Epithelial cell of esophagus (primary cell): ENCODE measurements around the gene ANXA8L1.
A peak's percentile ranks its signal among the peaks of the same experiment; 100 is the strongest.
"Not testable (repeated sequence)": the region's sequence is repeated elsewhere in the genome, so short reads cannot be mapped to it uniquely, and the experiment has no call there.

ENCODE experiments used
- DNase-seq: peaks from one replicate; pipeline ENCODE4 v3.0.0; 2010; ENCODE audit warnings: low read depth
- H3K4me3 ChIP-seq: 2 replicates; pipeline ENCODE4 v1.5.1; 2011; ENCODE audit warnings: mild to moderate bottlenecking, low read length, control low read depth

Gene ANXA8L1

DNA sequence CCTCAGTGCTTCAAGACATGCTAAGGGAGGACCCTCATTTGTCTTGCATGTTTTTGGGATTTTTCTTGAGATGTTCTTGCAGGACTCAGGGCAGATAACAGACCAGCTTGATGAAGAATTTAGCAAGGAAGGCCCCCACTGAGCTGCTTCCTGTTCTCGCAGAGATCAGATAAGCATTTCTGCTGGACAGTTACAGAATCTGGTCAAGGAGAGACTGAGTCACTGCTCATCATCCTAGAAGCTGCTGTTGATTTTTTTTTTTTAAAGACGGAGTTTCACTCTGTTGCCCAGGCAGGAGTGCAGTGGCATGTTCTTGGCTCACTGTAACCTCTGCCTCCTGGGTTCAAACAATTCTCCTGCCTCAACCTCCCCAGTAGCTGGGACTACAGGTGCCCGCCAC is 1.2 kb upstream of the ANXA8L1 start:
- DNase-seq, H3K4me3 ChIP-seq: not testable (repeated sequence)

DNA sequence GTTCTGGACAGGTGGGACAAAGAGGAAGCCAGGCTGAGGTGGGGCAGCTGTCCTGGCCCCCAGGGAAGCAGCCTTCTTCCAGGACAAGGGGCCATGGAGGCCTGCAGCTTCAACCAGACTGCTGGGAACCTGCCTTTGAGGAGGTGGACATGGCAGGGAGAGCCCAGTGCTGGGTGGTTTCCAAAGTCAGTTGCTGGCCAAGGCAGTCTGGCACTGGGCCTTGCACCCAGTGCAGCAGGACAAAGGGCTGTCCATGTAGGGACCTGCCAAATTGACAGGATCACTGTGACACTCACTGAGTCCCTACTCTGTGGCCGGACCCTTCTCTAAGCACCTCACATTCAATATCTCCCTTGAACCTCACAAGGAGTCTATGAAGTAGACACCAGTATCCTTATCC is 1.4 kb downstream of the ANXA8L1 start:
- peak overlapping the region; percentile 43 for H3K4me3 ChIP-seq
- DNase-seq = not testable (repeated sequence)

DNA sequence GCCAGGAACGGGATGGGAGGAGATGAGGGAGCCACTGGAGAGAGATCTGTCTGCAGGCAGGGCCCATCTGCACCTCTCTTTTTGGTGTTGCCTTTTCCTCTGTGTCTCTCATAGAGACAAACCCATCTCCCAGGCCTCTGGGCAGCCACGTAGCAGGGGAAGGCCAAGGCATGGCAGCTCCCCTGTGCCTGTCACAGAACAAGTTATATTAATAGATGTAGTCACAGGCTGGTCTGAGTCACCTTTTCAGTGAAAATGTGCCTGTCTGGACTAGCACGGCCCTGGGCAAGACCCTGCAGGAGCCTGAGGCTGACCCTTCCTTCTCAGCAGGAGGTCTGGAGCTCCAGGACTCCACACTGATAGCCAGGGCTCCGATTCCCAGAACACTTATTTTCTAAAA is 2.1 kb downstream of the ANXA8L1 start:
- DNase-seq = not testable (repeated sequence)
- H3K4me3 ChIP-seq = peak overlapping the region; percentile 24

DNA sequence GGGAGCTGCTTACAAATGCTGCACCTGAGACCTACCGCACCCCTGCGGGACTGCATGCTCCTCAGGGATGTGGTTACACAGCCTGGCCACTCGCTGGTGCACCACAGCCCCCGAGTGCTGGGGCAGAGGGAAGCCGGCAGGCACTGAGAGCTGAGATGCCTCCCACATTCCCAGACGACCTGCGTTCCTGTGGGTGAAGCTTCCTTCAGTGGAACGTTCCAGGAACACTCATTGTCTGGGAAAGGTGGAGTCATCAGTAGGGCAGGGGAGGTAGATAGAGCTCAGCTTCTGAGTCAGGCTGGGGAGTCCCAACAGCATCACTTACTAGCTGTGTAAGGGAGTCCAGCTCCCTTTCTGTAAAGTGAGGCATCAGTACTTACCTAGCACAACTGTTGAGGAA is 2.5 kb downstream of the ANXA8L1 start:
- not testable (repeated sequence) for DNase-seq, H3K4me3 ChIP-seq

DNA sequence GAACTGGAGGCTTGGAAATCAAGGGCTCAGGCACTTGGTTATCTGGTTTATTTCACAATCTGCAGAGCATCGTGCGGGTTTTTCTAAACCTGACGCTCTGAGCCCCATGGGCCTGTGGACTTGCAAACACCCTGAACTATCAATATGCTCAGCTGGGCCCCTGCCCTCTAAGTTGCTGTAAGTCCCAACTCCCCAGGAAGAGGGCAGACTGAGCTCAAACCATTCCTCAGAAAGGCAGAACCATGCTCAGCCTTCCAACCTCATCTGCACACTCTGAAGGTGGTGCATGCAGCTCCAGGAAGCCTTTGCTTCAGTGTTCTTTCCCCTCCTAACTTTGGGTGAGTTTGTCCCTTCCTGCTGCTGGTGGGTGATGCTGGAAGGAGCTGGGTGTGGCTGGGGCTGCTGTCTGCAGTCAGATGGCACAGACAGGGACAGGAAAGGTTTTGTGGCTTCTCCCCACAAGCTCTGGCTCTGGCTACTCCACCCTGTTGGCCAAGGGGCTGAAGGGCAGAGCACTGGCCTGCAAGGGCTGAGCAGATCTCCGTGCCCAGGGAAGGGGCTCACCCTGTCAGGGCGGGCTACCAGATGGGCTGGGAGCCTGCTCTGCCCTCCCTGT is 3.8 kb downstream of the ANXA8L1 start:
- DNase-seq, H3K4me3 ChIP-seq: not testable (repeated sequence)

DNA sequence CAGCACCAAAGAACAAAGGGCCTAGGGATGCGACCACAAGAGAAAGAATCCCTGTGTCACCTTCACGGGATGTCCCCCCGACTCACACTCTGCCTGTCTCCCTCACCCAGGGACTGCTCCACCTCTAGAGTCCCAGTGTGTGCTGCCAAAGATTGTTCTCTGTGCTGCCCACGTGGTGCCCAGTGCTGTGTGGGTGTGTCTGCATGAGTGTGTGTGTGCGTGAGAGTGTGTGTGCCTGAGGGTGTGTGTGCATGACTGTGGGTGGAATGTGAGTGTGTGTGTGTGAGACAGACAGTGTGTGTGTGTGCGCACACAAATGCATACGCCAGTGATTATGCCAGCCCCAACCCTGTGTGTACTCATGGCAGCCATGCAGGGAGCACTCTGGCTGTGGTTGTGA is 10.3 kb downstream of the ANXA8L1 start:
- not testable (repeated sequence) for DNase-seq, H3K4me3 ChIP-seq

DNA sequence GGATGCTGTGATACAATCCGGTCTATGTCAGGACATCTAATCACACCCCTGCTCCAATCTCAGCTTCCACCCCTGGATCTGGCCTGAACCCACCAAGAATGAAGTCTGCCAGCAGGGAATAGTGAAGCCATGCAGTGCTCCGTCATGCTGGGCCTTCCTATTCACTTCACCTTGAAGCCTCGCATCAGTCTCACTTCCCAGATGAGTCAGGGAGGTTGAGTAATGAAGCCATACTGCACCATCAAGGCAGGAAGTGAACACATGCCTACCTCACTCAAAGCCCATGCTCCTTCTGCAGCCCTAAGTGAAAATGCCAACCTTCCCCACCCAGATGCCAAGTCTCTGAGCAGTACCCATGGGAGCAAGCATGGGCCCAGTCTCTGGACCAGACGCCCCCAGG is 11.1 kb downstream of the ANXA8L1 start:
- not testable (repeated sequence) for H3K4me3 ChIP-seq, DNase-seq

DNA sequence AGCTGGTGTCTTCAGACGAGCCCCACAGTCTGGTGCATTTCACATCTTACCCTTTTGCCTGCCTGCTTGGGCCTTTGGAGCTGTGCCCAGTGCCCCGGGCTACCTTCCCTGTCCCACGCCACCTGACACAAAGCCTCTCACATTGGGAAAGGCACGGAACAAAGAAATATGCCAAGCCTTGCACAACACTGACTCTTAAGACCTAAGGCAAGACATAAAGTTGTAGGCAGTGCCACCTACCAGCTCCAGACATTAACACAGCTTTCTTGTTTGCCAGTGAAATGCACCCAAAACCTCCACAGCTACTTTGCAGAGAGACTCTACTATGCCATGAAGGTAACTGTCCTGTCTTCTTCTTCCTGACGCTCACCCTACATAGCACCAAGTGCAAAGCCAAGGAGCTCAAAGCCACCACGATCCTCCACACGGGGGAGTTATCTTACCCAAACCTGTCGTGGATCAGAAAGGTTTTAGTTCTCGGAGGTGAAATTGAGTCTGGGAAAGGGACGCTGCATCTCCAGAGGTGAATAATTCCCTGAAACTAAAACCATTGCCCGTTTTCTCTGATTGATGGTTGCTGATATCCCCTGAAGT is 11.8 kb downstream of the ANXA8L1 start:
- not testable (repeated sequence) for H3K4me3 ChIP-seq, DNase-seq

DNA sequence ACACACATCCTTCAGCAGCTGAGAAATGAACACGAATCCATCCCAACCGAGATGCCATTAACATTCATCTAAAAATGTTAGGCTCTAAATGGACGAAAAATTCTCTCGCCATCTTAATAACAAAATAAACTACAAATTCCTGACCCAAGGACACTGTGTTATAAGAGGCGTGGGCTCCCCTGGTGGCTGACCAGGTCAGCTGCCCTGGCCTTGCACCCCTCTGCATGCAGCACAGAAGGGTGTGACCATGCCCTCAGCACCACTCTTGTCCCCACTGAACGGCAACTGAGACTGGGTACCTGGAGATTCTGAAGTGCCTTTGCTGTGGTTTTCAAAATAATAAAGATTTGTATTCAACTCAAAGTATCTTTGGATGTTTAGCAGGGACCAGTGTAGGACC is 15.8 kb downstream of the ANXA8L1 start:
- DNase-seq, H3K4me3 ChIP-seq: not testable (repeated sequence)

DNA sequence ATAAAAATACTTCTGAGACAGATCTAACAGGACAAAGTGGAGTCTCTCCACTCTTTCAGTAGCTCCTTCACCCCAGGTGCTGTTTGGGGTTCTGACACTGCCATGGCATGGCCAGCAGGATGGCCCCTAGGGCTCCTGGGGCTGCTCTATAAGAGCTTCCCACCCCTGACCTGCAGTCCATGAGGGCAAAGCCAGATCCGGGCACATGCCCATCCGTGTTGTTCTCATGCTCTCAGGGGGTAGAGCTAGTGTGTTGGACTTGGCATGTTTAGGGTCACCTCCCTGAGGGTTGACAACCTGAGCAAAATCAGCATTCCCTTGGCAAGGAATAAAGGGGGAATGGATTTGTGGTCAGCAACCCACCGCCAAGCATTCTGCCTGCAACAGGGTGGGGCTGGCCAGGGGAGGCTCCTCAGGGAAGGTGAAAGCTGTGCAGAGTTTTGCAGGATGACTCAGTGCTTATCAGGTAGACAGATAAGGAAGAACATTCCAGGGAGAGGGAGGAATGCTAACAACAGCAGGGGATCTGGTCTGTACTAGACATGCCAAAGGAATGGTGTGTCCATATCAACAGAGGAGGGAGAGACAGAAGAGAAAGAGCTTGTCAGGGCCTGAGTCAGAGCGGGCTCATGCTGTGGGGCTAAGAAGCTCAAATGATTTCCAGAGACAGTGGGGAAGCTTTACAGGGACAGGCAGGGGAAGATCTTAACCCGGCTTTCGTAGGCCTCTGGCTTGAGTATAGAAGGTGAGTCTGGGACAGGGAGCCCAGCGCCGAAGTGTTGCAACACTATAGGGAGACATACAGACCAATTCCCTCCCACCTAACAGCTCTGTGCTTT is 21.1 kb downstream of the ANXA8L1 start:
- peak; percentile 73 for DNase-seq
- not testable (repeated sequence) for H3K4me3 ChIP-seq

DNA sequence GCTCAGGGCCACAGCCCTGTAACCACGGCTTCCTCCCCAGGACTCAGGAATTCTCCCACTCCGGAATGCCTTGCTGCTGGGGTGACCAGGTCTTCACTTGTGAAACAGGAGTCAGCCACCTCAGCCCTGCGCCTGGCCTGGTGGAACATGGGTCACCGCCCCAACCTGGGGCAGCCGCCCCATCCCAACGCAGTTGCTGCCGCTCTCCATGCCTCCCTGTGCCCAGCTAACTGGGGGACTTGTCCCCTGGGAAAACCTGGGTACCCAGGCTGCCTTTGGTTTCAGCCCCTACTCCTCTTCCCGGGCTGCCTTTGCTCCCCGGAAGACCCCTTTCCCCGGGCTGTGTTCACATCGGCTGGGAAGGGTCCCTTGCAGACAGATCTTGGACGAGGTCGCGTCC is 22.2 kb downstream of the ANXA8L1 start:
- peak overlapping the region; percentile 29 for H3K4me3 ChIP-seq
- DNase-seq = not testable (repeated sequence)

DNA sequence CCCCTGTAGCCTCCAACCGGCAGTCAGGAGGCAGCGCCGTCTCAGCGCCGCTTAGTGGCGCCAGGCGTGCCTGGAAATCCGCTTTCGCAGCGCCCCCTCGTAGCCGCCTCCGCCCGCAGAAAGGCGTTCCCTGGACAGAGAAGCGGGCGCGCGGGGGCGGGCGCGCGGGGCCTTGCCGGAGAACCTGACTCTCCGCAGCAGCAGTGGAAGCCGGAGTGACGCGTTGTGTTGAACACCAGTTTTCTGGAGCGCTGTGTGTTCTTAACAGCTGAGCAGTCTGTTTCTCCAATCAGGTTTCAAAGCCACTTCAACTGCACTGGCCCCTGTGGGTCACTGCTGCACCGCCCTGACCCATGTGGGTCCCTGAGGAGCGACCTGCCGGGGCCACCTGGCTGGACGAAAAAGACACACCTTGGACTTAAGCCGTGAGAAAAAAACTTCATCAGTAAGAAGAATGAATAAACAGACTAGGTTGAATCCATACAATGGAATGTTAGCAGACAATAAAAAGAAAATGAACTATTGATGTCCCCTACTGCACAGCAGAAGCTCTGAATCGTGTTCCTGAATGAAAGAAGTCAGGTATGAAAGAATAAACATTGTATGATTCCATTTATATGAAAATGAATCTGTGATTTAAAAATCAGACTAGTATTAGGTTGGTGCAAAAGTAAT is 22.8 kb downstream of the ANXA8L1 start:
- peak overlapping the region; percentile 44 for H3K4me3 ChIP-seq
- DNase-seq = peak; percentile 45

DNA sequence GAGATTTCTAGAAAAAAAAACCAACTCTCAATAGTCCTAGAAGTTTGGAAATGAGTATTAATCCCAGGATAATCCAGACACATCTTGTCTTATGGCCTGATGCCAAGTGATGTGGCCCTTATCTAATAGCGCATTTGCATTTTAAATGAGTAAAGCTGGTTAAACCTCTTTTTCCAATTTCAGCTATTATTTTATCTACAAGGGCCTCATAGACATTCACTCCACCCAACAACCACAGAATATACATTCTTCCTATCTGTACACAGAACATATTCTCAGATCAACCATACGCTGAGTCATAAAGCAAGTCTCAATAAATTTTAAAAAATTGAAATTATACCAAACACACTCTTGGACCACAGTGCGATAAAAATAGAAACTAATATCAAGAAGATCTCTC is 34.0 kb downstream of the ANXA8L1 start:
- DNase-seq, H3K4me3 ChIP-seq: not testable (repeated sequence)

DNA sequence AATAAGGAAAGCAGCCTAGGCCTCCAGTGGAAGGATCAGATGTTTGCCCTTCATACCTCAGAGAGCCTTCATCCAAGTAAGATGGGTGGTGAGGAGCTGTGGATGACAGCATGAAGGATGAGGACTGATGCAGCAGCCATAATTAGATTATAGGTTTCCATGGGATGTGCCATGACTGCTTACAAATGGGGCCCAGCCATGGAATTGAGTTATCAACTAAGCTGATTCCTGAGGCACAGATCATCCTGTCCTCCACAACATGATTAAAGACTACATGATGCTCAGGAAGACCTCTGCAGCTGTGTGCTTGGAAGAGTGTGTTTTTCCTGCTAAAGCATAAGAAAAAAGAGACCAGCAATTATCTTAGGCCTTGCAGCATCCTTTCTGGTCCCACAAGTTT is 35.5 kb downstream of the ANXA8L1 start:
- DNase-seq, H3K4me3 ChIP-seq: not testable (repeated sequence)

DNA sequence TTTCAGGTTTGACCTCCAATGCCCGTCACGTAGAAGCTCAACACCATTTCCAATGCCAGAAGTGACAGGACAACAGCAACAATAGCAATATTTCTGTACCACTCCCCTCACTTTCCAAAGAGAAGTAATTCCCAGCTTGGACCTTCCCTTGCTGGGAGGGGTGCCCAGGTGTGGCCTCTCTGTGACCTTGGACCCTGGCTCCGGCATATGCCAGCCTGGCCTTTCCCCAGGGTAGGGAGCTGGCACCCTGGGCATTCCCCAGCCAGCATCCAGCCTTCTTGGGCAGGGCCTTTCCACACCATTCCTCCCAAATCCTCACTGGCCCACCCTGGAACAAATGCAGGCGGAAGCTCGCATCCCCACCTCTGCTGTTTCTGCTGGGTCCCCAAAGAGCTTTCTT is 37.1 kb downstream of the ANXA8L1 start:
- DNase-seq, H3K4me3 ChIP-seq: not testable (repeated sequence)

DNA sequence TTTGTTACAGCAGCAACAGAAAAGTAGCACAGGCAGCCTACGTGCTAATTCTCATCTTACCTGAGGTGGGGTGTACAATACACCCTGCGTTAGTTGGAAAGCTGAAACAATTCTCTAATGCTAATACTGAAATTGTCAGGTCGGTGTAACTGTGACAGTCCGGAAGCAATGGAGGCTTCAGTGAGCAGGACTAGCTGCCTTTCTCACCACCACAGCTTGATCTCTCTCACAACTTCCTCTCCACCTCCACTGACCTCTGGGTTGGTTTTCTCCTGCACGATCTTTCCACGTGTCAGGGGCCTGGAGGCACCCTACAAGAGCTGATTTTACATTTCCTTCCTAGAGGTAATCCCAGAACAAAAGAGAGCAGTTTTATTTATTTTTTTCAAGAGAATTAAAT is 39.7 kb downstream of the ANXA8L1 start:
- DNase-seq, H3K4me3 ChIP-seq: not testable (repeated sequence)

DNA sequence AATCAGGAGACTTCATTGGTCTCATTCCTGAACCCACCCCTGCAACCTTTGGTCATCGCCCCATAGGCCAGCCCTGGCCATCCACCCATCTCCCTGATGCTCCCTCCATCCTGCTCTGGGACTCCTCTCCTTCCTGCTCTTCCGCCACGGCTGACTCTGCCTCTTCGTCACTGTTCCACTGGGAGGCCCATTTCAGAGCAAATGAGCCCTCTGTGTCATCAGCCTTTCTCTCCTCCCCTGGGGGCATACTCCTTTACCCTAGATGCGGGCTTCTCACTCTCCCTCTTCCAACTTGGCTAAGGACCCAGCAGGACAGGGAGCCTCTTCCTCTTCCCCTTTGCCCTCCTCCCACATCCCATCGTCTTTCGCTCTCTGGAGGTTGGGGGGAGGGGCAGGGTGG is 42.7 kb downstream of the ANXA8L1 start:
- not testable (repeated sequence) for H3K4me3 ChIP-seq, DNase-seq

DNA sequence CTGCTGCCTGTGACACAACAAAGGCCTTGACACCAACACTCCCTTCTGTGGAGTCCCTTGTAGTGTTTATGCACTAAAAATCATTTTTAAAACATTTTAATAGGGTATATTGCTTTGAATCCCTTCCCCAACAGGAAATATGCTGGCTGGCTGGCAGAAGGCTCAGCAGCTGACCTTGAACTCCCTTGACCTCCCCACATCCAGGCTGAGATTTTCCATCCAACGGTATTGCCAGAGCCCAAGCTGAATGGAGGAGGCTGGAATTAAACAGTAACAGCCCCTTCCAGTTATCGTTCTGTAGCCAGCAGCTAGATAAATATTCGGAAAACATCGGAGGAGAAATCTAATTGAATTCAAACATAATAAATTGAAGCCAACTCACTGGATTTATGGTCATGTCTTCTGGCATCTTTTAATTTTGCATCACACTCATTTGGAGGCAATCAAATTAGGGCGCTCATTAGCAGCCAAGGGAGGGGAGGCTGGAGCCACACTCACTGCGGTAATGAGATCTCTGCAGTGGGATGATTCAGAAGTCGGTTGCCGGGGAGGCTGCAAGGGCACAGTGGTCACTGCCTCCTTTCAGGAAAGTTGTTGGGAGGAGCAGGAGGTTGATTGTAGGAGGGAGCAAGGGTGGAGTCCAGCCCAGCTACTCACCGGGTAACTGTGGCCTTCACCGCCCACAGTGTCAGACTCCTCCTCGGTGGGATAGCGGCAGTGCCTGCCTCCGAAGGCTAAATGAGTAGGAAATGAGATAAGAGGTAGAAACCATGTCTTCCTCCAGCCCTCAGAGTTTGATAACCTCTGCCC is 44.2 kb downstream of the ANXA8L1 start:
- not testable (repeated sequence) for DNase-seq, H3K4me3 ChIP-seq

DNA sequence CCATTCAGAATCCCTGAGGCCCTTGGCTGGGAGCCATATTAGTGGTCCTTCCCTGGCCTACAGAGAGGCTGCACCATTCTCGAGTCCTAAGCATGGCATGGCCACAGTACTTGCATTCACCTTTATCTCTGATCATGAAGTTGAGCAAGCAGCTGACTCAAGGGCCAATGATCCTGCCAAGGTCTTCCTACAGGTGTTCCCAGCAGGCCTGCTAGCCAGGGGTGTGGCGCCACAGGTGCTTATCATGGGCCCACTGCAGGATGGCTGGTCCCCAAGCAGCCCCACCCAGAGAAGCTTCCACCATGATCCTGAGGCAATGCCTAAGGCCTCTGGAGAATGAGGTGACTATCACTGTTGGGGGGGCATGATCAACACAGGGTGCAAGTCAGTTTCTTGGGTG is 48.0 kb downstream of the ANXA8L1 start:
- not testable (repeated sequence) for DNase-seq

More for the DNA sequence above, 48.0 kb downstream of the ANXA8L1 start:
- H3K4me3 ChIP-seq = not testable (repeated sequence)
